GM10266 (cell line): ENCODE measurements around the gene SRRM5.
A peak's percentile ranks its signal among the peaks of the same experiment; 100 is the strongest.
"Not testable (repeated sequence)": the region's sequence is repeated elsewhere in the genome, so short reads cannot be mapped to it uniquely, and the experiment has no call there.

Source experiments
- DNase-seq: peaks from one replicate; pipeline ENCODE4 v3.0.0; 2012; ENCODE audit errors: extremely low spot score
- CTCF ChIP-seq: IDR thresholded peaks from 2 replicates; pipeline ENCODE4 v1.5.1; 2012; ENCODE audit warnings: mild to moderate bottlenecking, low read depth; ENCODE audit not compliant: control insufficient read depth, insufficient read depth; ENCODE audit errors: missing control alignments

SRRM5 gene

GRCh38 chr19:43641333-43641732, 29.4 kb downstream of the SRRM5 start:
- TF ChIP-seq CTCF = no peak
- DNase-seq = no peak

- DNase-seq = no peak
- TF ChIP-seq CTCF = no peak
Measured at GRCh38 chr19:43642531-43642930, 30.6 kb downstream of the SRRM5 start.

- no peak for TF ChIP-seq CTCF
- no peak for DNase-seq
Measured at GRCh38 chr19:43643326-43643725, 31.4 kb downstream of the SRRM5 start.

- no peak for DNase-seq
- TF ChIP-seq CTCF = no peak
Measured at GRCh38 chr19:43644181-43644580, 32.3 kb downstream of the SRRM5 start.

- DNase-seq = no peak
- no peak for TF ChIP-seq CTCF
Measured at GRCh38 chr19:43648633-43649032, 36.7 kb downstream of the SRRM5 start.

GRCh38 chr19:43649514-43649913, 37.6 kb downstream of the SRRM5 start:
- no peak for TF ChIP-seq CTCF

GRCh38 chr19:43650276-43650675, 38.4 kb downstream of the SRRM5 start:
- DNase-seq = not testable (repeated sequence)

More at GRCh38 chr19:43649514-43649913, 37.6 kb downstream of the SRRM5 start:
- DNase-seq = no peak

- peak; percentile 65 for DNase-seq
- TF ChIP-seq CTCF = peak; percentile 68
Measured at GRCh38 chr19:43651758-43652545, 40.1 kb downstream of the SRRM5 start.
